Subcutaneous adipose tissue (tissue), 4 donors: Measurements from ENCODE around the gene ATL1. TPM values are rescaled to one million over a fixed set of nuclear protein-coding genes. Genes with fewer than 3 reads are reported as not detected.

ENCODE experiments used
- total RNA-seq, 4 donors: library from RNA; depleted of rRNA; stranded (reverse); fragments of >200 nt; gene quantifications; one replicate each; pipeline ENCODE4 v1.1.0, GENCODE V29; 2016
- TF ChIP-seq, protein P1 (sequence below): fragments of 450-650 bp; IDR thresholded peaks from one replicate; pipeline ENCODE4 v1.5.1; 2016; ENCODE audit warnings: low read depth, mild to moderate bottlenecking, control low read depth, antibody characterized with exemption, moderate library complexity

The ATL1 gene
- total RNA-seq, 4 donors from 2014 or later = 2.4 to 5.4 (median 4.9) TPM

DNA sequence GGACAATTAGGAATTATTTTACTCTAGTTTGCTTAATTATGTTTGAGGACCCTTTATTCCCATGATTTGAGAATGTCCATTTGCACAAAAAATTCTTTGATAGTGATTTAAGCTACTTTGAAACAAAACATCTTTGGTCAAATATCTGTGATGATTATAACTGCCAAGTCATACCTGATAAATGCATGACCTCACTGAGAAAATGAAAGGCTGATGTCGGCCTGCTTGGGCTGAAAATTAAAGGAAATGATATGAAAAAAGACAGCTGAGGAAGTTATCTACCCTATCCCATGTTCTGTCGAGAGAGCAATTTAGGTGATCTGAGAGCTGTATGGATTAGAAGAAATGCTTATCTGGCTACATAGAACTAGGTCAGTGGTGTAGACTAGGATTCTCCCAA lies 43.6 kb downstream of the ATL1 start:
- TF ChIP-seq, protein P1, sequence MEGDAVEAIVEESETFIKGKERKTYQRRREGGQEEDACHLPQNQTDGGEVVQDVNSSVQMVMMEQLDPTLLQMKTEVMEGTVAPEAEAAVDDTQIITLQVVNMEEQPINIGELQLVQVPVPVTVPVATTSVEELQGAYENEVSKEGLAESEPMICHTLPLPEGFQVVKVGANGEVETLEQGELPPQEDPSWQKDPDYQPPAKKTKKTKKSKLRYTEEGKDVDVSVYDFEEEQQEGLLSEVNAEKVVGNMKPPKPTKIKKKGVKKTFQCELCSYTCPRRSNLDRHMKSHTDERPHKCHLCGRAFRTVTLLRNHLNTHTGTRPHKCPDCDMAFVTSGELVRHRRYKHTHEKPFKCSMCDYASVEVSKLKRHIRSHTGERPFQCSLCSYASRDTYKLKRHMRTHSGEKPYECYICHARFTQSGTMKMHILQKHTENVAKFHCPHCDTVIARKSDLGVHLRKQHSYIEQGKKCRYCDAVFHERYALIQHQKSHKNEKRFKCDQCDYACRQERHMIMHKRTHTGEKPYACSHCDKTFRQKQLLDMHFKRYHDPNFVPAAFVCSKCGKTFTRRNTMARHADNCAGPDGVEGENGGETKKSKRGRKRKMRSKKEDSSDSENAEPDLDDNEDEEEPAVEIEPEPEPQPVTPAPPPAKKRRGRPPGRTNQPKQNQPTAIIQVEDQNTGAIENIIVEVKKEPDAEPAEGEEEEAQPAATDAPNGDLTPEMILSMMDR = no peak

GRCh38 chr14:50605766-50606165 lies 45.8 kb downstream of the ATL1 start:
- TF ChIP-seq, protein P1 = no peak

DNA sequence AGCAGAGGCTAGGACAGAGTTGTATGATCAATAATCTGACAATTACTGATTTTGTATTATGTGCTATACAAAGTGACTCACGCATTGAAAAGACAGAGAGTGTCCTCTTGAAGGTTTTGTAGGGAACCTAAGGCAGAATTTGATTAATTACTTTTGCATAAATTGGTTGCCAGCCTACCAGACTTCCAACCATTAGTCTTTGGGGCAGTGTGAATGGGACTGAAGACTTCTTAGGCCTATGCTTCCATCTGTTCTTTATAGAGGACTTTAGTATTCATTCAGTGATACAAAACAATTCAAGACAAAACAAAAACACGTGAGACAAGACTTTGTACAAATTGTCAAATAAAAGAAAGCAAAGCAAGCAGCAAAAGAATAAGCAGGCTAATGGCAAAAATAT lies 46.5 kb downstream of the ATL1 start:
- TF ChIP-seq, protein P1 = no peak

DNA sequence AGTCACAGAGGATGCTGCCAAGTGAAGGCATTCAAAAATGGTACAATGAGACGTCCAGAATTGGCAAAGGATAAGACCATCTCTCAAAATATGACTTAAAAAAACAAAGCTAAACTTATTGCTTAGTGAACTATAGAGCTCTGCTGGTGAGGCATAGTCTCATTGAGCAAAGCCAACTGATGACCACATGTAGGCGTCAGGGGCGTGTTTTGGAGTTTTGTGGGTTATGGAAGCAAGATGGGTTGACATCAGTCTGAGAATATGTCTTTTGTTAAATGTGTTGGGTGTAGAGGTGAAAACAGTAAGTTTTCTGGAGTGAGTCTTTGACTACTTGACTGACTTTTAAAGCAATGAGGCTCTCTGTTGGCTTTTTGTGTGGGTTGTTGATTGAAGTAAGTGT lies 47.2 kb downstream of the ATL1 start:
- TF ChIP-seq, protein P1 = no peak

DNA sequence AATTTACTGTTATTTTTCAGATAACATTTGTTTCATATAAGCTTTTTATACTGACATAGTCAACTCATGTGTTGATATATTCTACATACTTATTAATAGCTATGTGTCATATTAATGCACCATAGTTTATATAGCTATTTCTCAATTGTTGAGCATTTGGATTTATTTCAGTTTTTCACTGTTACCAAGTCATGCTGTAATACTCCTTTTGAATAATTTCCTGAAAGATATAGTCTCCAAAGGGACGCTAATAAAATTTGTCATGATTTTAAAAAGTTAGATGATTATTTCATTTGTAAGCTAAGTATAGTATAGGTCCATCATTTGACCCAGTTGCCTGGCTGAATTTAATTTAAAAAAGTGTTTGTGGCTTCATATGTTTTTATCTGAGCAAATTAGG lies 47.8 kb downstream of the ATL1 start:
- TF ChIP-seq, protein P1 = no peak

DNA sequence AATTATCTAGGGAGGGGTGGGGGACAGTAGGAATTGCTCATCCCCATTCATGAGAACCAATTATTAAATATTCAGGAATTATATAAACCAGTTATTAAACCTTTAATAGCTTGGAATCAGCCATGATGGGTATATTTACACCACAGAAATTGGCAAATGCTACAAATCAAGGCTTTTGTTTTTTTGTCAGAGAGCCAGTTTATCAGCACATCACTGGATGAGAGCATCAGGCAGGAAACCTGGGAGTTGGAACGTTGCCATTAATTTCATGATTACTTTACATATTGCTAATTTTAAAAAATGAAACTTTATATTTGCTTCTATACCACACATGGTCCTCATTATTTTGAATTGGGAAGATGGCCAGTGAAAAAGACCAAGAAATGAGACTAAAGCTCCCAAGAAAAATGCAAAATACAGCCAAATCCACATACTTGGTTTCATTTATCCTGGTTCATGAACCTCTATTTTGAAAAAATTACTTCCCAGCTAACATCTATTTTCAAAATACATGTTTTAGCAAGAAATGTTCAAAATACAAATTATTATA lies 48.4 kb downstream of the ATL1 start:
- TF ChIP-seq, protein P1 = no peak

- TF ChIP-seq, protein P1 = no peak
Measured at GRCh38 chr14:50610465-50610864, 50.5 kb downstream of the ATL1 start.
